ENCODE data around the gene SLC14A1. TPM values are rescaled to one million over a fixed set of nuclear protein-coding genes. Genes with fewer than 3 reads are reported as not detected.

The SLC14A1 gene
- total RNA-seq, 1 donor = 2.5 TPM

- Histone ChIP-seq H3K4me1 (ENCODE audit: insufficient read depth, low read length) (no peaks in the 10 kb centered on the region), H3K9me3 (ENCODE audit: low read depth, low read length) (no peaks in the 10 kb centered on the region), H3K27me3 (ENCODE audit: insufficient read depth, low read length) (no peaks in the 10 kb centered on the region), H3K4me3 (ENCODE audit: low read length) (no peak overlapping the region)
Observed at GRCh38 chr18:45787346-45787745, 63.4 kb downstream of the SLC14A1 start.

- Histone ChIP-seq H3K9me3 (ENCODE audit: low read depth, low read length) (no peaks in the 10 kb centered on the region), H3K4me3 (ENCODE audit: low read length) (no peak overlapping the region), H3K4me1 (ENCODE audit: insufficient read depth, low read length) (no peaks in the 10 kb centered on the region), H3K27me3 (ENCODE audit: insufficient read depth, low read length) (no peaks in the 10 kb centered on the region)
Observed at GRCh38 chr18:45788861-45789260, 64.9 kb downstream of the SLC14A1 start.

DNA sequence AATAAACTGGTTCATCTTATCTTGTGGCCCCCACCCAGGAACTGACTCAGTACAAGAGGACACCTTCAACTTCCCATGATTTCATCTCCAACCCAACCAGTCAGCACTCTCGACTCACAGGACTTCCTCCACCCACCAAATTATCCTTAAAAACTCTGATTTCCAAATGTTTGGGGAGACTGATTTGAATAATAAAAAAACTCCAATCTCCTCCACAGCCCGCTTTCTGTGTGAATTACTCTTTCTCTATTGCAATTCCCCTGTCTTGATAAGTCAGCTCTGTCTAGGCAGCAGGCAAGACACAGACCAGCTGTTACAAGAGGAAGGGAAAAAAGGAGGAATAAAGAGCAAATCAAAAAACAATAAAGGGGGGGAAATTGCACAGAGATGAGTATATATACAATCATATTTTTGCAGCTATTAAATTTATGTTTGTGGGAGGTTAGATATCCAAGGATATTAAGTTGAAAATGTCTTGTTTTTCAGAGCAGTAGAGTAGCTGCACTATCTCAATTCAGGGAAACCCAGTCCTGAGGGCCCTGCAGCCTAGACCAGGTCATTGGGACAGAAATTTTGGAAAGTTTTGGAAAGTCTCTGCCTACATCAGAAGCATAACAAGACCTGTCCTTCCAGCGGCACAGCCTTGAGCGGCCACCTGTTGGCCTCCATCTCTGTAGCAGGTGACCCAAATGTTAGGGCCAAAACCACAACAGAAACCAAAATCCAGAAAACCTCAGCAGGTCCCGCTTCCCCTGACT, 68.7 kb downstream of the SLC14A1 start:
- Histone ChIP-seq H3K4me1 (ENCODE audit: insufficient read depth, low read length) (no peaks in the 10 kb centered on the region), H3K4me3 (ENCODE audit: low read length) (no peak overlapping the region), H3K27me3 (ENCODE audit: insufficient read depth, low read length) (no peaks in the 10 kb centered on the region), H3K9me3 (ENCODE audit: low read depth, low read length) (no peaks in the 10 kb centered on the region)

GRCh38 chr18:45793264-45793965, 69.4 kb downstream of the SLC14A1 start:
- Histone ChIP-seq H3K27me3 (ENCODE audit: insufficient read depth, low read length) (no peaks in the 10 kb centered on the region), H3K9me3 (ENCODE audit: low read depth, low read length) (no peaks in the 10 kb centered on the region), H3K4me3 (ENCODE audit: low read length) (no peak overlapping the region), H3K4me1 (ENCODE audit: insufficient read depth, low read length) (no peaks in the 10 kb centered on the region)

GRCh38 chr18:45801416-45802004, 77.5 kb downstream of the SLC14A1 start:
- no peaks in the 10 kb centered on the region for H3K4me1 ChIP-seq (ENCODE audit: insufficient read depth, low read length)
- no peak overlapping the region for H3K4me3 ChIP-seq (ENCODE audit: low read length)
- H3K27me3 ChIP-seq (ENCODE audit: insufficient read depth, low read length) = peaks cover 4% of the 10 kb centered on the region
- peaks cover 14% of the 10 kb centered on the region for H3K9me3 ChIP-seq (ENCODE audit: low read depth, low read length)

Other genes starting within 250 kb of the SLC14A1 start
- gene SLC14A2, start 108.7 kb upstream of the SLC14A1 start, total RNA-seq = not detected
- 0.42 TPM for gene SIGLEC15, start 101.5 kb downstream of the SLC14A1 start, total RNA-seq
- gene EPG5, start 243.1 kb downstream of the SLC14A1 start, total RNA-seq = 44.0 TPM